Fibroblast of mammary gland (primary cell): ENCODE measurements around the gene EPAS1.

Experiments used
- DNase-seq: peaks from one replicate; pipeline ENCODE4 v3.0.0-alpha.2; 2010; ENCODE audit warnings: low read depth
- H3K4me3 ChIP-seq: 2 replicates; pipeline ENCODE4 v1.5.1; 2011; ENCODE audit warnings: low read depth, mild to moderate bottlenecking, low read length, moderate library complexity; ENCODE audit not compliant: control insufficient read depth
- CTCF ChIP-seq: conservative IDR thresholded peaks from 2 replicates; pipeline ENCODE4 v1.5.1; 2011; ENCODE audit warnings: low read depth, low read length, inconsistent platforms; ENCODE audit not compliant: control insufficient read depth, insufficient read depth

EPAS1 gene

GRCh38 chr2:46356991-46357390 lies 59.8 kb downstream of the EPAS1 start:
- H3K4me3 ChIP-seq: no peak overlapping the region
- DNase-seq: no peak
- no peak for TF ChIP-seq CTCF

GRCh38 chr2:46358713-46359112 lies 61.5 kb downstream of the EPAS1 start:
- no peak for DNase-seq
- TF ChIP-seq CTCF: no peak
- H3K4me3 ChIP-seq: no peak overlapping the region

GRCh38 chr2:46360303-46360702 lies 63.1 kb downstream of the EPAS1 start:
- no peak for DNase-seq
- TF ChIP-seq CTCF: no peak

GRCh38 chr2:46361920-46362666 lies 64.9 kb downstream of the EPAS1 start:
- H3K4me3 ChIP-seq: no peak overlapping the region
- DNase-seq: no peak
- no peak for TF ChIP-seq CTCF

More at GRCh38 chr2:46360303-46360702, 63.1 kb downstream of the EPAS1 start:
- H3K4me3 ChIP-seq: no peak overlapping the region

- no peak overlapping the region for H3K4me3 ChIP-seq
- DNase-seq: peak; percentile 7
Measured at GRCh38 chr2:46362667-46363012, 65.4 kb downstream of the EPAS1 start.

GRCh38 chr2:46363535-46364170 lies 66.4 kb downstream of the EPAS1 start:
- DNase-seq: peak; percentile 85
- no peak for TF ChIP-seq CTCF
- H3K4me3 ChIP-seq: no peak overlapping the region

More at GRCh38 chr2:46362667-46363012, 65.4 kb downstream of the EPAS1 start:
- TF ChIP-seq CTCF: no peak
